Mesenchymal stem cell (in vitro differentiated cells and primary cell): ENCODE measurements around the gene DLGAP1.
A peak's percentile ranks its signal among the peaks of the same experiment; 100 is the strongest.

ENCODE experiments used
- DNase-seq: peaks from one replicate; pipeline ENCODE4 v3.0.0-alpha.2; 2013
- H2AFZ ChIP-seq: one replicate; pipeline ENCODE4 v1.6.1; 2013; ENCODE audit warnings: low read depth, mild to moderate bottlenecking, control low read depth, inconsistent platforms, low read length, moderate library complexity
- H2AK5ac ChIP-seq: 2 replicates; pipeline ENCODE4 v1.6.1; 2013; ENCODE audit warnings: low read length, moderate library complexity, mild to moderate bottlenecking, inconsistent platforms; ENCODE audit not compliant: severe bottlenecking
- H2BK120ac ChIP-seq: one replicate; pipeline ENCODE4 v1.6.1; 2013; ENCODE audit warnings: low read depth, mild to moderate bottlenecking, inconsistent platforms, low read length, moderate library complexity
- H2BK12ac ChIP-seq, 2 experiments: one replicate each; pipeline ENCODE4 v1.6.1; 2013; ENCODE audit warnings: inconsistent platforms in 2 of 2, low read length in 2 of 2, mild to moderate bottlenecking in 2 of 2, moderate library complexity in 2 of 2, control low read depth in 1 of 2
- H2BK15ac ChIP-seq: one replicate; pipeline ENCODE4 v1.6.1; 2013; ENCODE audit warnings: mild to moderate bottlenecking, low read depth, inconsistent platforms; ENCODE audit not compliant: poor library complexity, severe bottlenecking
- H2BK5ac ChIP-seq: 2 replicates; pipeline ENCODE4 v1.6.1; 2013; ENCODE audit warnings: low read depth, mild to moderate bottlenecking, low read length, control low read depth, inconsistent platforms; ENCODE audit not compliant: poor library complexity, severe bottlenecking
- H3K14ac ChIP-seq, 2 experiments: one replicate each; pipeline ENCODE4 v1.6.1; 2013; ENCODE audit warnings: inconsistent platforms in 2 of 2, low read length in 2 of 2, control low read depth in 1 of 2, mild to moderate bottlenecking in 1 of 2, moderate library complexity in 1 of 2
- H3K18ac ChIP-seq, 2 experiments: one replicate each; pipeline ENCODE4 v1.6.1; 2013; ENCODE audit warnings: inconsistent platforms in 2 of 2, low read length in 2 of 2, control low read depth in 1 of 2, low read depth in 1 of 2, mild to moderate bottlenecking in 1 of 2
- H3K23ac ChIP-seq, 2 experiments: one replicate each; pipeline ENCODE4 v1.6.1; 2013; ENCODE audit warnings: inconsistent platforms in 2 of 2, low read length in 2 of 2, mild to moderate bottlenecking in 2 of 2, moderate library complexity in 2 of 2, control low read depth in 1 of 2
- H3K27ac ChIP-seq: 2 replicates; pipeline ENCODE4 v1.5.1; 2013; ENCODE audit warnings: mild to moderate bottlenecking, moderate library complexity, low read length, control low read depth, inconsistent platforms; ENCODE audit not compliant: poor library complexity, severe bottlenecking
- H3K27me3 ChIP-seq, 2 experiments: 2 replicates each; pipeline versions ENCODE4 v1.6.1 to v1.7.0; 2013; ENCODE audit warnings: low read length in 2 of 2, mild to moderate bottlenecking in 2 of 2, moderate library complexity in 2 of 2, control low read depth in 1 of 2, inconsistent platforms in 1 of 2; ENCODE audit not compliant: control insufficient read depth in 1 of 2, insufficient read depth in 1 of 2
- H3K36me3 ChIP-seq, 2 experiments: 2 replicates each; pipeline versions ENCODE4 v1.6.1 to v1.7.0; 2013; ENCODE audit warnings: low read length in 2 of 2, control low read depth in 1 of 2, inconsistent platforms in 1 of 2, low read depth in 1 of 2, mild to moderate bottlenecking in 1 of 2; ENCODE audit not compliant: insufficient read depth in 2 of 2, control insufficient read depth in 1 of 2
- H3K4ac ChIP-seq, 2 experiments: one replicate each; pipeline ENCODE4 v1.6.1; 2013; ENCODE audit warnings: inconsistent platforms in 2 of 2, low read length in 2 of 2, mild to moderate bottlenecking in 2 of 2, moderate library complexity in 2 of 2, control low read depth in 1 of 2, low read depth in 1 of 2
- H3K4me1 ChIP-seq: 2 replicates; pipeline ENCODE4 v1.6.1; 2013; ENCODE audit warnings: low read depth, low read length, control low read depth; ENCODE audit not compliant: control insufficient read depth, insufficient read depth
- H3K4me2 ChIP-seq: 2 replicates; pipeline ENCODE4 v1.6.1; 2013; ENCODE audit warnings: low read length, mild to moderate bottlenecking, inconsistent platforms; ENCODE audit not compliant: poor library complexity, severe bottlenecking
- H3K4me3 ChIP-seq, 2 experiments: 2 replicates each; pipeline versions ENCODE4 v1.5.1 to v1.7.0; 2013; ENCODE audit warnings: low read length in 2 of 2, mild to moderate bottlenecking in 2 of 2, control low read depth in 1 of 2, low read depth in 1 of 2; ENCODE audit not compliant: insufficient read depth in 1 of 2
- H3K79me1 ChIP-seq: replicated peaks from 2 replicates; pipeline ENCODE4 v1.6.1; 2013; ENCODE audit warnings: mild to moderate bottlenecking, control low read depth, low read length, inconsistent platforms; ENCODE audit not compliant: poor library complexity, severe bottlenecking
- H3K9ac ChIP-seq: 2 replicates; pipeline ENCODE4 v1.7.0; 2013; ENCODE audit warnings: mild to moderate bottlenecking, low read length, moderate library complexity
- H3K9me3 ChIP-seq: 2 replicates; pipeline ENCODE4 v1.7.0; 2013; ENCODE audit warnings: mild to moderate bottlenecking, low read length; ENCODE audit not compliant: control insufficient read depth
- H4K8ac ChIP-seq: one replicate; pipeline ENCODE4 v1.6.1; 2013; ENCODE audit warnings: inconsistent platforms, mild to moderate bottlenecking, low read length, moderate library complexity
- H4K91ac ChIP-seq: one replicate; pipeline ENCODE4 v1.6.1; 2013; ENCODE audit warnings: mild to moderate bottlenecking, low read length, inconsistent platforms
- WGBS: methylation state at CpG from one replicate; pipeline ENCODE4 v1.1.7; 2013; ENCODE audit warnings: mixed read lengths; 5-methylcytosine and 5-hydroxymethylcytosine counted together

The DLGAP1 gene

DNA sequence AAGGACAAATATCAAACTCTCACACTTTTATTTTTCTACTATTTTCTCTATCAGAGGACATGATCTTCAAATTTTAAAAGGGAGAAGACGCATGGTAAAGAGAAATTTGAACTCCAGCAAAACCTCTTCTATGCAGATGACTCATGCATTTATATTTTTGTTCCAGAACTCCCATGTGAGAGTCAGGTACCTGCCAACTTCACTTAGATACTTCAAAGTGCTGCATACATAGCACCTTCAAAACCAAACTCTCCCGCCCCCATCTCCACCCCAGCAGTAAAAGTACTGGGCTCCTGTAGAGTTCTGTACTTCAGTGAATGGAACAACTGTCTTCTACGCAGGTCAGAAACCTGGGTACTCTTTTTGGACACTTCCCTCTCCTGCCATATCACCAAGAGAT is 606.8 kb downstream of the DLGAP1 start:
- H3K4me1 ChIP-seq, result no peaks in the 10 kb centered on the region
- H2BK5ac ChIP-seq, result no peak overlapping the region
- no peak overlapping the region for H3K9ac ChIP-seq
- no peaks in the 10 kb centered on the region for H3K36me3 ChIP-seq
- H3K14ac ChIP-seq, result no peak overlapping the region
- H2BK15ac ChIP-seq, result no peak overlapping the region
- no peak overlapping the region for H3K18ac ChIP-seq
- WGBS, result 86% methylated on average over 3 of the region's 3 CpGs
- no peak overlapping the region for H3K27ac ChIP-seq
- no peaks in the 10 kb centered on the region for H3K9me3 ChIP-seq
- H2BK120ac ChIP-seq, result no peak overlapping the region
- H4K8ac ChIP-seq, result no peak overlapping the region
- no peak overlapping the region for H3K23ac ChIP-seq
- H2AFZ ChIP-seq, result no peak overlapping the region
- H3K4me3 ChIP-seq, result no peak overlapping the region
- H3K27me3 ChIP-seq, result no peaks in the 10 kb centered on the region
- H4K91ac ChIP-seq, result no peak overlapping the region
- DNase-seq, result no peak
- H3K4ac ChIP-seq, result no peak overlapping the region
- no peak overlapping the region for H2AK5ac ChIP-seq
- H2BK12ac ChIP-seq, result no peak overlapping the region
- no peak overlapping the region for H3K4me2 ChIP-seq
- H3K79me1 ChIP-seq, result peaks cover 5% of the 10 kb centered on the region

DNA sequence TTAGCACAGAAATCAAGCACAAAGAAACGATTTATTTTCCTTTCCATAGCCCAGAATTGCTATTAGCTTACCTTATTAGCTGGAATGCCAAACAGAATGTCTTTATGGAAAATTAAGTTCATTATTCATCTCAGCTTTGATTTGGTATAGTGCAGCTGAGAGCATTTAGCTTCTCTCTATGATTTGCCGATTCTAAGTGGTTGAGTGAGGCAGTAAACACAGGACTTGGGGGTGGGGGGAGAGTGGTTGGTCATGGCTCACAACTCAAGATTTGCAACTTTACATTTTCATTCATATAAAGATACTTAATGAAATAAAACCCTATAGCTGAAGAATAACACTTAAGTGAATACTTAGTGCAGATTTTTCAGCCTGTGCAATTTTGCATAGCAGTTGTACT is 609.9 kb downstream of the DLGAP1 start:
- H3K4ac ChIP-seq, result no peak overlapping the region
- 100% methylated on average over 1 of the region's 2 CpGs for WGBS

DNA sequence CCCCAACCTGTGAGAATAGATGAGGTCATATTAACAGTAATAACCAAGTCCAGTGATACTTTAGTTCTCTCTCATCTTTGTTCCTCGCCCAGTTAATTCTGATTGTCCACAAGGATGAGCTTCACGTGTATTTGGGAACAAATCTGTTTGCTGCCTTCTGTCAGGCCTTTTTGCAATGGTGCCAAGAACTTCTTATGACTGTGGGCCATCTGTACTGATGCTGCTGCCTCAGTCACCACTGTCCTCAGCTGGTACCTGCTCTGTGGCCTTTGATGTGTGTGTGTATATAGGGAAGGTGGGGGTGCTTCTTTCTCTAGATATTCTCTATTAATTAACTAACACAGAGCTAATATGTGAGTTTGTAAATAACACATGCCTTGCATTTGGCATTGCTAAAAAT is 612.3 kb downstream of the DLGAP1 start:
- H3K4ac ChIP-seq, result no peak overlapping the region
- H3K27ac ChIP-seq, result no peak overlapping the region
- no peaks in the 10 kb centered on the region for H3K27me3 ChIP-seq
- DNase-seq, result no peak
- no peaks in the 10 kb centered on the region for H3K9me3 ChIP-seq
- no peak overlapping the region for H3K23ac ChIP-seq
- H4K8ac ChIP-seq, result no peak overlapping the region
- no peak overlapping the region for H2BK15ac ChIP-seq
- no peak overlapping the region for H2AK5ac ChIP-seq
- H3K14ac ChIP-seq, result no peak overlapping the region
- no peaks in the 10 kb centered on the region for H3K36me3 ChIP-seq
- no peak overlapping the region for H2BK5ac ChIP-seq
- peaks cover 2% of the 10 kb centered on the region for H3K79me1 ChIP-seq
- no peak overlapping the region for H3K18ac ChIP-seq
- 82% methylated on average over 2 of the region's 2 CpGs for WGBS
- H3K4me2 ChIP-seq, result no peak overlapping the region
- H3K9ac ChIP-seq, result no peak overlapping the region
- no peak overlapping the region for H2AFZ ChIP-seq
- H3K4me3 ChIP-seq, result no peak overlapping the region
- H4K91ac ChIP-seq, result no peak overlapping the region
- peaks cover 4% of the 10 kb centered on the region for H3K4me1 ChIP-seq
- no peak overlapping the region for H2BK12ac ChIP-seq
- no peak overlapping the region for H2BK120ac ChIP-seq

More for the DNA sequence above, 609.9 kb downstream of the DLGAP1 start:
- H3K14ac ChIP-seq, result no peak overlapping the region
- DNase-seq, result no peak
- H3K4me1 ChIP-seq, result peaks cover 2% of the 10 kb centered on the region
- no peak overlapping the region for H2BK5ac ChIP-seq
- no peak overlapping the region for H4K91ac ChIP-seq
- H3K4me3 ChIP-seq, result no peak overlapping the region
- H3K18ac ChIP-seq, result no peak overlapping the region
- H3K27ac ChIP-seq, result no peak overlapping the region
- no peak overlapping the region for H2AK5ac ChIP-seq
- H3K79me1 ChIP-seq, result peaks cover 6% of the 10 kb centered on the region
- no peak overlapping the region for H2BK120ac ChIP-seq
- no peak overlapping the region for H3K4me2 ChIP-seq
- no peaks in the 10 kb centered on the region for H3K36me3 ChIP-seq
- no peak overlapping the region for H2AFZ ChIP-seq
- no peaks in the 10 kb centered on the region for H3K27me3 ChIP-seq
- no peaks in the 10 kb centered on the region for H3K9me3 ChIP-seq
- no peak overlapping the region for H3K23ac ChIP-seq
- H2BK12ac ChIP-seq, result no peak overlapping the region
- no peak overlapping the region for H3K9ac ChIP-seq
- H2BK15ac ChIP-seq, result no peak overlapping the region
- no peak overlapping the region for H4K8ac ChIP-seq

DNA sequence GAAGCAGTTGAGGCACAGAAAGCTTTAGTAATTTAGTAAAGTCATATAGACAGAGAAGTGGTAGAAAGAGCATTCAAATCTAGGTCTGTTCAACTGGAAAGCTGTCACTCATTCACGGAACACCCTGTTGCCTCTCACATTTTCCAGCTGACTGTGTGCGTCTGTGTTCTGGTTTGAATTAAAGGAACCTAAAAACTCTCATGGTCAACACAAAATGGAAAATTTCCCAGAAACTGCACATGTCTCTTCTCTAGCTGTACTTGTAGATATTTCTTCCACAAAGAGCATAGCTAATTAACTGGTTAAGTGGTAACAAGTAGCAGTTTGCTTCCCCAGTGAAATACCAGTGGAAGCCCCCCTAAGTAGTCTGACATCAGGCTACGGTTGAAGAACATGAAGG is 614.3 kb downstream of the DLGAP1 start:
- Histone ChIP-seq H3K18ac (no peak overlapping the region), H3K14ac (no peak overlapping the region), H4K8ac (no peak overlapping the region), H2BK15ac (no peak overlapping the region), H2AK5ac (peak overlapping the region; percentile 36), H2BK120ac (no peak overlapping the region), H4K91ac (no peak overlapping the region), H3K4me3 (no peak overlapping the region), H3K4ac (no peak overlapping the region), H3K4me2 (no peak overlapping the region), H2BK5ac (no peak overlapping the region), H3K79me1 (peaks cover 3% of the 10 kb centered on the region), H3K9me3 (no peaks in the 10 kb centered on the region), H3K36me3 (no peaks in the 10 kb centered on the region), H3K27ac (no peak overlapping the region), H3K9ac (no peak overlapping the region), H3K23ac (no peak overlapping the region), H3K4me1 (peaks cover 7% of the 10 kb centered on the region), H3K27me3 (no peaks in the 10 kb centered on the region), H2AFZ (no peak overlapping the region), H2BK12ac (no peak overlapping the region)
- WGBS, result 90% methylated on average over 3 of the region's 3 CpGs
- DNase-seq, result no peak
